Measurements from ENCODE around the gene NKX1-1. TPM values are rescaled to one million over a fixed set of nuclear protein-coding genes. Genes with fewer than 3 reads are reported as not detected.
A peak's percentile ranks its signal among the peaks of the same experiment; 100 is the strongest.

The NKX1-1 gene
- total and polyA plus RNA-seq, 5 donors from 2014 or later: not detected

GRCh38 chr4:1361431-1361830 lies 44.8 kb downstream of the NKX1-1 start:
- Mint-ChIP-seq H3K9me3 (no peaks in the 10 kb centered on the region), H3K27ac (no peak overlapping the region), H3K4me1 (peaks cover 0 to 2% (median 0%) of the 10 kb centered on the region in 4 donors), H3K36me3 (peaks cover under 1% of the 10 kb centered on the region), H3K4me3 (no peak overlapping the region), H3K27me3 (no peaks in the 10 kb centered on the region)
- DNase-seq: no peak
- Histone ChIP-seq H3K9me3 (ENCODE audit: control insufficient read depth in 2 of 2, low read length in 2 of 2) (no peaks in the 10 kb centered on the region), H3K4me1 (ENCODE audit: control insufficient read depth, insufficient read depth, low read length, poor library complexity, severe bottlenecking) (no peaks in the 10 kb centered on the region), H3K36me3 (ENCODE audit: control insufficient read depth, insufficient read depth, low read length) (peaks cover 8% of the 10 kb centered on the region), H3K27ac (ENCODE audit: insufficient read depth, low read length, poor library complexity, severe bottlenecking) (no peak overlapping the region), H3K4me3 (ENCODE audit: low read depth, low read length) (no peak overlapping the region), H3K27me3 (ENCODE audit: control insufficient read depth, insufficient read depth, low read length) (no peaks in the 10 kb centered on the region)
- ATAC-seq (ENCODE audit: low read depth in 2 of 2): no peak

DNA sequence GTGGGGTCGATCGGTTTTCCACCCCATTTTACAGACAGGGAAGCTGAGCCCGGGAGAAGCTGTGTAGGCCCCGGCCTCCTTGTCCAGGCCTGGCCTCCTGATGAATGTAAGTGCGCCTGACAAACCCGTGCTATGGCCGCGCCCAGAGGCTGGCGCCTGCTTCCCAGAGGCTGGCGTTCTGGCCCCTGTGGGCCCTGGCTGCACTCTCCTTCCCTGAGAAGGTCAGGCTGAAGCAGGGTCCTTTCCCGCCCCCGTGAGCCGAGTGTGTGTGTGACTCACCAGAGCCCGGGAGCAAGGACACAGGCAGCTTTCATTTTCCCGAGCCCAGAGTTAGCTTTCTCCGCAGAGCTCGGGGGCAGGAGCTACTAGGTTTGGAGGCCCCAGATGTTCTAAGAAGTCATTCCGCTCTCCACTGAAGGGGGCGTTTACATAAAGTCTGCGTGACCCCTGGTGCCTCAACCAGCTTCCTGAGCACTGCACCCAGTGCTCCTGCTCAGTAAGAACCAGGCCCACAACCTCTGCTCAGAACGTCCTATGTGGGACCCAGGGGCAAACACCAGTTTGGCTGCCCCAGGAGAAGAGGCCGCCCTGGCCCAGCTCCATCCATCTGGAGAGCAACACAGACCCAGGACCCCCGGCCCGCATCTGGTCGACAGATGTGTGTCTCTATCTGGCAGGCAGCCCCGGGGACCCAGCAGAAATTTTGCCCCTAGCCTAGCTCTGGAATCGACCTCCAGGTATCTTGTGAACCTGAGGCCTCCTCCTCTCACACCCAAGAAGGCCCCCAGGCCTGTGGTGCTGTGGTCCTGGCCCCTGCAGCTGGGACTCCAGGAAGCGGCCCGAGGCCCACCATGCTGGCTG lies 45.6 kb downstream of the NKX1-1 start:
- Mint-ChIP-seq H3K36me3 (peaks cover 3% of the 10 kb centered on the region), H3K4me3 (no peak overlapping the region), H3K9me3 (no peaks in the 10 kb centered on the region), H3K27ac (no peak overlapping the region), H3K27me3 (no peaks in the 10 kb centered on the region), H3K4me1 (peaks cover 0 to 4% (median 0%) of the 10 kb centered on the region in 4 donors)
- no peak overlapping the region for H3K4me3 ChIP-seq (ENCODE audit: low read depth, low read length)
- H3K9me3 ChIP-seq (ENCODE audit: control insufficient read depth in 2 of 2, low read length in 2 of 2): no peaks in the 10 kb centered on the region
- ATAC-seq (ENCODE audit: low read depth in 2 of 2): no peak
- H3K27me3 ChIP-seq (ENCODE audit: control insufficient read depth, insufficient read depth, low read length): no peaks in the 10 kb centered on the region
- H3K4me1 ChIP-seq (ENCODE audit: control insufficient read depth, insufficient read depth, low read length, poor library complexity, severe bottlenecking): no peaks in the 10 kb centered on the region
- H3K36me3 ChIP-seq (ENCODE audit: control insufficient read depth, insufficient read depth, low read length): peaks cover 8% of the 10 kb centered on the region
- H3K27ac ChIP-seq (ENCODE audit: insufficient read depth, low read length, poor library complexity, severe bottlenecking): no peak overlapping the region
- DNase-seq: no peak

DNA sequence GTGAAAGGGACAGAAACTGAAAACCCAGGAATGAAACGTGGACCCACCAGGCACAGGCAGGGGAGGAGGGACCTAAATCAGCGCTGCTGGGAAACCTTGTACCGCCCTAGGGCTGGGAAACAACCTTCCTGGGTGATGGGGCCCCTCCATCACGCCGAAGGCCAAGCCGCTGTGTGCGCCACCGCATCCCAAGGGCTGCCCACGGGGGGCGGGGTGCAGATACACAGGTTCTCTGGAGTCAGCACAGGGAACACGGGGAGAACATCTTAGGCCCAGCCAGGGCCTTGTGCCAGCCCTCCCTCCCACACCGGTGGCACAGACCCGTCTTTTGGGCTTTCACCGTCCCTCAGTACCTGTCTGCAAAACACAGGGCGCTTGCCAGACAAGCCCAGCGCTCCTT lies 46.3 kb downstream of the NKX1-1 start:
- ATAC-seq (ENCODE audit: low read depth in 2 of 2) (no peak), DNase-seq (no peak)
- no peaks in the 10 kb centered on the region for H3K27me3 ChIP-seq (ENCODE audit: control insufficient read depth, insufficient read depth, low read length)
- no peak overlapping the region for H3K4me3 ChIP-seq (ENCODE audit: low read depth, low read length)
- H3K27ac ChIP-seq (ENCODE audit: insufficient read depth, low read length, poor library complexity, severe bottlenecking): no peak overlapping the region
- Mint-ChIP-seq H3K9me3 (no peaks in the 10 kb centered on the region), H3K36me3 (peaks cover 3% of the 10 kb centered on the region), H3K27ac (no peak overlapping the region), H3K4me1 (peaks cover 0 to 4% (median 0%) of the 10 kb centered on the region in 4 donors), H3K4me3 (no peak overlapping the region), H3K27me3 (no peaks in the 10 kb centered on the region)
- no peaks in the 10 kb centered on the region for H3K9me3 ChIP-seq (ENCODE audit: control insufficient read depth in 2 of 2, low read length in 2 of 2)
- H3K4me1 ChIP-seq (ENCODE audit: control insufficient read depth, insufficient read depth, low read length, poor library complexity, severe bottlenecking): no peaks in the 10 kb centered on the region
- peaks cover 8% of the 10 kb centered on the region for H3K36me3 ChIP-seq (ENCODE audit: control insufficient read depth, insufficient read depth, low read length)

- Histone ChIP-seq H3K9me3 (ENCODE audit: control insufficient read depth in 2 of 2, low read length in 2 of 2) (no peaks in the 10 kb centered on the region), H3K36me3 (ENCODE audit: control insufficient read depth, insufficient read depth, low read length) (peaks cover 11% of the 10 kb centered on the region), H3K4me3 (ENCODE audit: low read depth, low read length) (no peak overlapping the region), H3K4me1 (ENCODE audit: control insufficient read depth, insufficient read depth, low read length, poor library complexity, severe bottlenecking) (no peaks in the 10 kb centered on the region), H3K27ac (ENCODE audit: insufficient read depth, low read length, poor library complexity, severe bottlenecking) (no peak overlapping the region), H3K27me3 (ENCODE audit: control insufficient read depth, insufficient read depth, low read length) (no peaks in the 10 kb centered on the region)
- ATAC-seq (ENCODE audit: low read depth in 2 of 2) (no peak), DNase-seq (no peak)
- Mint-ChIP-seq H3K9me3 (no peaks in the 10 kb centered on the region), H3K4me3 (no peak overlapping the region), H3K27me3 (no peaks in the 10 kb centered on the region), H3K4me1 (peaks cover 0 to 4% (median 0%) of the 10 kb centered on the region in 4 donors), H3K27ac (no peak overlapping the region), H3K36me3 (peaks cover 7% of the 10 kb centered on the region)
These were observed 47.1 kb downstream of the NKX1-1 start for GRCh38 chr4:1359144-1359501.

- H3K27ac Mint-ChIP-seq: no peak overlapping the region
- H3K4me3 Mint-ChIP-seq: no peak overlapping the region
- H3K27me3 Mint-ChIP-seq: no peaks in the 10 kb centered on the region
- peaks cover 0 to 4% (median 0%) of the 10 kb centered on the region in 4 donors for H3K4me1 Mint-ChIP-seq
- Histone ChIP-seq H3K9me3 (ENCODE audit: control insufficient read depth in 2 of 2, low read length in 2 of 2) (no peaks in the 10 kb centered on the region), H3K4me3 (ENCODE audit: low read depth, low read length) (no peak overlapping the region), H3K4me1 (ENCODE audit: control insufficient read depth, insufficient read depth, low read length, poor library complexity, severe bottlenecking) (no peaks in the 10 kb centered on the region), H3K27me3 (ENCODE audit: control insufficient read depth, insufficient read depth, low read length) (no peaks in the 10 kb centered on the region), H3K27ac (ENCODE audit: insufficient read depth, low read length, poor library complexity, severe bottlenecking) (no peak overlapping the region), H3K36me3 (ENCODE audit: control insufficient read depth, insufficient read depth, low read length) (peaks cover 11% of the 10 kb centered on the region)
- DNase-seq (no peak), ATAC-seq (ENCODE audit: low read depth in 2 of 2) (no peak)
- H3K9me3 Mint-ChIP-seq: no peaks in the 10 kb centered on the region
- H3K36me3 Mint-ChIP-seq: peaks cover 7% of the 10 kb centered on the region
These were observed 47.7 kb downstream of the NKX1-1 start for GRCh38 chr4:1358421-1359143.

- Histone ChIP-seq H3K27ac (ENCODE audit: insufficient read depth, low read length, poor library complexity, severe bottlenecking) (no peak overlapping the region), H3K4me3 (ENCODE audit: low read depth, low read length) (no peak overlapping the region), H3K9me3 (ENCODE audit: control insufficient read depth in 2 of 2, low read length in 2 of 2) (no peaks in the 10 kb centered on the region), H3K4me1 (ENCODE audit: control insufficient read depth, insufficient read depth, low read length, poor library complexity, severe bottlenecking) (no peaks in the 10 kb centered on the region), H3K36me3 (ENCODE audit: control insufficient read depth, insufficient read depth, low read length) (peaks cover 11% of the 10 kb centered on the region), H3K27me3 (ENCODE audit: control insufficient read depth, insufficient read depth, low read length) (no peaks in the 10 kb centered on the region)
- Mint-ChIP-seq H3K27ac (no peak overlapping the region), H3K9me3 (no peaks in the 10 kb centered on the region), H3K4me1 (peaks cover 0 to 4% (median 0%) of the 10 kb centered on the region in 4 donors), H3K27me3 (no peaks in the 10 kb centered on the region), H3K4me3 (no peak overlapping the region), H3K36me3 (peaks cover 7% of the 10 kb centered on the region)
- no peak for ATAC-seq (ENCODE audit: low read depth in 2 of 2)
- DNase-seq: no peak
These were observed 48.6 kb downstream of the NKX1-1 start for GRCh38 chr4:1357356-1358248.

DNA sequence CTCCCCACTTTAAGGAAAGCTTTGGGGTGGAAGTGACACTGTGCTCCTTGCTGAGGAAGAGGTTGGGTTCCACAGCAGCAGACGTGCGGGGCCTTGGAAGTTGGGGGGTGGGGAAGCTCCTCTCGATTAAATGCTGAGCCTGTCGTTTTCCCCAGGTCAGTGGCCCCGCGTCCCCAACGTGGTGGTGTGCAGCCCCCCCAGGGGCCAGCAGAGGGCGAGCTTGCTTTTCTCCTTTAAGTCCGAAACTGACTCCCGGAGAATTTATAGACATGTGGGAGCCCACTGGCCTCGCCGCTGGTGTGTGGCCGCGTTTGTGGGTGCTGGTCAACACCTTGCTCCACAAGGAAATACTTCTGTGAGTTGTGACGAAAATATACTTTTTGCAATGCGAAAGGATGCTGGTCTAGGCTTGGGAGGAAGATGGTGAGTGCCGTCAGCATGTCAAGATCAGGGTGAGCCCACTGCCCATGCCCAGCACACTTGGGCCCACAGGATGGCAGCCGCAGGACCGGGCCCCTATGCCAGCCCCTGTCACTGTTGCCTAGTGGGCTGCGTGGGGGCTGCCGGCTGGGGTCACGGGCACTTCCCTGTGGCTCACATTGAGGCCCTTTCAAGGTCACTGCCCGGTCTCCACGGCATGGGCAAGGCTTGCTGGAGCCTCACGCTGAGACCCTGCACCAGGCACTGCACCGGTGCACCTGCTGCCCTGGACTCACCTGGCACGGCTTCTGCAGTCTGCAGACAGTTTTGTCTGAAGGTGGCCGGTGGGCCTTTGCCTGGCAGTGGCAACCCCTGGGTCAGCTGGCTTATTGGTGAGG lies 49.9 kb downstream of the NKX1-1 start:
- DNase-seq (peak; percentile 11 to 59 (median 39)), ATAC-seq (ENCODE audit: low read depth in 2 of 2) (no peak)
- H3K27ac Mint-ChIP-seq: no peak overlapping the region
- Histone ChIP-seq H3K36me3 (ENCODE audit: control insufficient read depth, insufficient read depth, low read length) (peaks cover 11% of the 10 kb centered on the region), H3K27me3 (ENCODE audit: control insufficient read depth, insufficient read depth, low read length) (no peaks in the 10 kb centered on the region), H3K27ac (ENCODE audit: insufficient read depth, low read length, poor library complexity, severe bottlenecking) (no peak overlapping the region), H3K4me3 (ENCODE audit: low read depth, low read length) (no peak overlapping the region), H3K4me1 (ENCODE audit: control insufficient read depth, insufficient read depth, low read length, poor library complexity, severe bottlenecking) (peaks cover 8% of the 10 kb centered on the region), H3K9me3 (ENCODE audit: control insufficient read depth in 2 of 2, low read length in 2 of 2) (no peaks in the 10 kb centered on the region)
- no peaks in the 10 kb centered on the region for H3K9me3 Mint-ChIP-seq
- peaks cover 13% of the 10 kb centered on the region for H3K36me3 Mint-ChIP-seq
- H3K27me3 Mint-ChIP-seq: no peaks in the 10 kb centered on the region
- peak overlapping the region in 1 of 4 donors; percentile 44 for H3K4me3 Mint-ChIP-seq
- peaks cover 0 to 10% (median 4%) of the 10 kb centered on the region in 4 donors for H3K4me1 Mint-ChIP-seq

All from CD4-positive, CD25-positive, alpha-beta regulatory T cell (primary cell).